ENCODE results near the gene NMUR2. TPM values are rescaled to one million over a fixed set of nuclear protein-coding genes. Genes with fewer than 3 reads are reported as not detected.

Gene NMUR2
- total and polyA plus RNA-seq, 4 donors, result not detected

DNA sequence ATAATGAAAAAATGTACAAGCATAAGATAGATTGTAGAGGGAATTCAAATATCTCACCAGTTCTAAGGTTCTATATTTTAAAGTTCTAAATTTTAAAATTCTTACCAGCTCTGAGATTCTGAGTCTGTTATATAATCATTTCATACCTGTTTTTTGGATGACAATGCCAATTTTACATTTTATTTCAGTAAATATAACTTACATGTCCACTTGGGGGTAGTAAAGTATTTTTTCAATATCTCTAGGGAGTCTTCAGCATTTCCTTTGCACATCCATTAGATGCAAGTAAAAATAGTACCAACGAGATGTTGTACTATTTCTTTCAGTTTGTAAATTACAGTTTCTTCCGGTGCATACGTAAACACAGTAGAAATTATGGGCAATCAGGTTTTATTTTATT is 25.7 kb downstream of the NMUR2 start:
- H3K27me3 ChIP-seq (ENCODE audit: control insufficient read depth in 1 of 2, insufficient read depth in 2 of 2, low read length in 1 of 2), result no peaks in the 10 kb centered on the region
- no peaks in the 10 kb centered on the region for H3K4me1 ChIP-seq (ENCODE audit: control insufficient read depth in 1 of 2, insufficient read depth in 2 of 2, low read length in 2 of 2)
- no peaks in the 10 kb centered on the region for H3K36me3 ChIP-seq (ENCODE audit: control insufficient read depth in 1 of 2, insufficient read depth in 2 of 2, low read length in 1 of 2)
- DNase-seq (no peak), ATAC-seq (ENCODE audit: low FRiP score) (no peak)
- no peak overlapping the region for H3K4me3 ChIP-seq (ENCODE audit: low read length in 2 of 2)
- intact Hi-C loops (cut with DNase I), result no loop called here
- no peak overlapping the region for H3K27ac ChIP-seq (ENCODE audit: low read depth in 1 of 2, low read length in 2 of 2)
- 23 to 37% methylated on average over 3 of the region's 3 CpGs for WGBS, 2 donors
- H3K9me3 ChIP-seq (ENCODE audit: control insufficient read depth, low read length), result no peaks in the 10 kb centered on the region

DNA sequence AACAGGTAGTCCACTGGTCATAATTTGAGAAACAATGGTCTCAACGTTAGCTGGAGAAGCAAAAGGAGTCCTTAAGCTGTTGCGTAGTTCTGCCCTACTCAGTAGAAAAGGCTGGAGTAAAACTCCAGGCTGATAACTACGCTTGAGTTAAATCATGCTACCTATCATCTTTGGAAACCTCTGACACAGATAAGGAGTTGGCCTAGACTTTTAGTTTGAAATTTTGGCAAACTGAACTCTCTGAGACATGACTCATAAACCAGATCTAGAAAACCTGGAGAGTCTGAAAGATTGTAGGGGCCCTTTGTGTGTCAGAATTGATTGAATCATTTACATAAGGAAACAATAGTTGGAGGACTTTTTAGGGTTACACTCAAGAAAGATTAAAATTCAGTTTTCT is 26.3 kb downstream of the NMUR2 start:
- 11 to 12% methylated on average over 3 of the region's 3 CpGs for WGBS, 2 donors
- no peak for ATAC-seq (ENCODE audit: low FRiP score)
- no peaks in the 10 kb centered on the region for H3K27me3 ChIP-seq (ENCODE audit: control insufficient read depth in 1 of 2, insufficient read depth in 2 of 2, low read length in 1 of 2)
- H3K9me3 ChIP-seq (ENCODE audit: control insufficient read depth, low read length), result no peaks in the 10 kb centered on the region
- H3K4me1 ChIP-seq (ENCODE audit: control insufficient read depth in 1 of 2, insufficient read depth in 2 of 2, low read length in 2 of 2), result no peaks in the 10 kb centered on the region
- H3K27ac ChIP-seq (ENCODE audit: low read depth in 1 of 2, low read length in 2 of 2), result no peak overlapping the region
- DNase-seq, result no peak
- no peaks in the 10 kb centered on the region for H3K36me3 ChIP-seq (ENCODE audit: control insufficient read depth in 1 of 2, insufficient read depth in 2 of 2, low read length in 1 of 2)
- H3K4me3 ChIP-seq (ENCODE audit: low read length in 2 of 2), result no peak overlapping the region
- intact Hi-C loops (cut with DNase I), result no loop called here

DNA sequence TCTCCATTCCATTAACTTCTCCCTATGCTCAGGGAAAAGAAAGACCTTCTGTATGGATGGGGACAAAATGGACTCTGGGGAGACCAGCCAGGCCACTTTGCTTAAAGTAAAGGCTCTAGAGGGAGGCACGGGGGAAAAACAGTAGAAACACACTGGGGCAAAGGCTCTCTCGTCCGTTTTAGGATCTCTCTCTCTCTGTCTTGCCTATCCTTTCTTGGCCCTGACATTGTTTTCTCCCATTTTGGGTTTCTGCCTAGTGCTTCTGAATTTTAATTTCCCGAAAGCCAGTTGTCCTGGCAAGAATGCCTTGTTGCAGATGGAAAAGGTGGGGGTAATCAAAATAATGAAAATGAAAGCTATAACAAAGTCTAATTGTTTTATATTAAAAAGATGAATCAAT is 28.2 kb downstream of the NMUR2 start:
- Histone ChIP-seq H3K4me1 (ENCODE audit: control insufficient read depth in 1 of 2, insufficient read depth in 2 of 2, low read length in 2 of 2) (no peaks in the 10 kb centered on the region), H3K27me3 (ENCODE audit: control insufficient read depth in 1 of 2, insufficient read depth in 2 of 2, low read length in 1 of 2) (no peaks in the 10 kb centered on the region), H3K4me3 (ENCODE audit: low read length in 2 of 2) (no peak overlapping the region), H3K9me3 (ENCODE audit: control insufficient read depth, low read length) (no peaks in the 10 kb centered on the region), H3K36me3 (ENCODE audit: control insufficient read depth in 1 of 2, insufficient read depth in 2 of 2, low read length in 1 of 2) (no peaks in the 10 kb centered on the region), H3K27ac (ENCODE audit: low read depth in 1 of 2, low read length in 2 of 2) (no peak overlapping the region)
- no peak for ATAC-seq (ENCODE audit: low FRiP score)
- intact Hi-C loops (cut with DNase I), result no loop called here
- 24 to 32% methylated on average over 4 of the region's 4 CpGs for WGBS, 2 donors
- no peak for DNase-seq

DNA sequence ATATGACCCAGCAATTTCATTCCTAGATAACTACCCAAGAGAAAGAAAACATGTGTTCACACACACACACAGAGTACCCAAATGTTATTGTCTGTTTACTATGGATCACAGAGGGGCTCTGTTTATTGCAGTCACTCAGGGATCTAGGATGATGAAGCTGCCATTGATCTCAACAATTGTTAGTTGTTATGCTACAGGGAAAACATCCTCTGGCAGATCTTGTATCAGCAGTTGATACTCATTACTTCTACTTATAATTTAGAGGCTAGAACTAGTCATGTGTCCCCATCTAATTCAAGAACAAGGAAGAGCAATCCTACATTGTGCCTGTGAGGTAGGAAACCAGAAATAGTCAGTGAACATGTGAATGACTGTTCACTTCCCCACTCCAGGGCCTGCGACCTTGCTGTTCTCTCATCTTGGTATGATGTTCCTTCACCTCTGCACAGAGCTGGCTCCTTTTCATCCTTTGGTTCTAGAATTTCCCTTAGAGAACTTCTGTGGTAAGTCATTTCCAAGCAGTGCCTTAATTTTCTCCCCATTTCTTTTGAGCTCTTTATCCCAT is 30.3 kb downstream of the NMUR2 start:
- intact Hi-C loops (cut with DNase I), result no loop called here
- no peak overlapping the region for H3K4me3 ChIP-seq (ENCODE audit: low read length in 2 of 2)
- ATAC-seq (ENCODE audit: low FRiP score), result no peak

DNA sequence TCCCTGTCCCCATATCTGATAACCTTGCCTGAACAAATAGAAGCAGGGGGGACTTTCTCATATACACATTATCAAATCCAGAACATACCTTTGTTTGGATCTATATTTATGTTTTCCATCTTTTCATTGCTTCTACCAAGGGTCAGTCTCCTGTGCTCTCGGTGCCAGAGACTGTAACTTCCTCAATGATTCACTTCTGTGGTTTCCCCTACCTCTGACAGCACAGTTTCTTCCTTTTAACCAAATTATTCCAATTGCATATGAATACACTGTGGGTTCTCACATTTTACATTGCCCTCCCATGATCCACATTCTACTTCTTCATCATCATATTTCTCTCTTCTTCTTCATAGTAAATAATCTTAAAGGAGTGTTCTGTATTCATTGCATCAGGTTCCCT is 32.2 kb downstream of the NMUR2 start:
- no peaks in the 10 kb centered on the region for H3K9me3 ChIP-seq (ENCODE audit: control insufficient read depth, low read length)
- intact Hi-C loops (cut with DNase I), result no loop called here
- DNase-seq (no peak), ATAC-seq (ENCODE audit: low FRiP score) (no peak)
- H3K27ac ChIP-seq (ENCODE audit: low read depth in 1 of 2, low read length in 2 of 2), result no peak overlapping the region
- H3K4me1 ChIP-seq (ENCODE audit: control insufficient read depth in 1 of 2, insufficient read depth in 2 of 2, low read length in 2 of 2), result no peaks in the 10 kb centered on the region
- no peaks in the 10 kb centered on the region for H3K27me3 ChIP-seq (ENCODE audit: control insufficient read depth in 1 of 2, insufficient read depth in 2 of 2, low read length in 1 of 2)
- no peaks in the 10 kb centered on the region for H3K36me3 ChIP-seq (ENCODE audit: control insufficient read depth in 1 of 2, insufficient read depth in 2 of 2, low read length in 1 of 2)
- H3K4me3 ChIP-seq (ENCODE audit: low read length in 2 of 2), result no peak overlapping the region
- whole genome bisulfite sequencing, 2 donors, result 67 to 77% methylated on average over 1 of the region's 1 CpG

More for the DNA sequence above, 30.3 kb downstream of the NMUR2 start:
- 85 to 88% methylated on average over 1 of the region's 1 CpG for WGBS, 2 donors
- Histone ChIP-seq H3K9me3 (ENCODE audit: control insufficient read depth, low read length) (no peaks in the 10 kb centered on the region), H3K27me3 (ENCODE audit: control insufficient read depth in 1 of 2, insufficient read depth in 2 of 2, low read length in 1 of 2) (no peaks in the 10 kb centered on the region), H3K36me3 (ENCODE audit: control insufficient read depth in 1 of 2, insufficient read depth in 2 of 2, low read length in 1 of 2) (no peaks in the 10 kb centered on the region), H3K27ac (ENCODE audit: low read depth in 1 of 2, low read length in 2 of 2) (no peak overlapping the region), H3K4me1 (ENCODE audit: control insufficient read depth in 1 of 2, insufficient read depth in 2 of 2, low read length in 2 of 2) (no peaks in the 10 kb centered on the region)
- no peak for DNase-seq

DNA sequence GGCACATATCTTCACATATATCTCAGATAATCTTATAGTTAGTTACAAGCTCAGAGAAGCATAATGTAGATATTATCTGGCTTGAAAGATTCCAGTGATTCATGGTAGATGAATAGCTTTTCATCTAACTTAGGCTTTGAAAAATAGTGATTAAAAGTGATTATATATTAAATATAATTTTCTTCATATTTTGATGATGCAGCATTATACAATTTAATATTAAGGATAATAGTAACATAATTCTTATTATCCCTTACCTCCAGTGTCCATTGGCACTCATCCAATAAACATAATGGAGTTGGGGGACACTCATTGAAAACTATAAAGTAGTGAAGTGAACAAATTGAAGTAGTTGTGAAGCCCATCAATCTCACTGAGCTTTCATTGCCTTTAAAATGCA is 35.8 kb downstream of the NMUR2 start:
- no peaks in the 10 kb centered on the region for H3K9me3 ChIP-seq (ENCODE audit: control insufficient read depth, low read length)
- H3K4me1 ChIP-seq (ENCODE audit: control insufficient read depth in 1 of 2, insufficient read depth in 2 of 2, low read length in 2 of 2), result no peaks in the 10 kb centered on the region
- DNase-seq (no peak), ATAC-seq (ENCODE audit: low FRiP score) (no peak)
- H3K27me3 ChIP-seq (ENCODE audit: control insufficient read depth in 1 of 2, insufficient read depth in 2 of 2, low read length in 1 of 2), result no peaks in the 10 kb centered on the region
- H3K4me3 ChIP-seq (ENCODE audit: low read length in 2 of 2), result no peak overlapping the region
- H3K36me3 ChIP-seq (ENCODE audit: control insufficient read depth in 1 of 2, insufficient read depth in 2 of 2, low read length in 1 of 2), result no peaks in the 10 kb centered on the region
- intact Hi-C loops (cut with DNase I), result no loop called here
- H3K27ac ChIP-seq (ENCODE audit: low read depth in 1 of 2, low read length in 2 of 2), result no peak overlapping the region

DNA sequence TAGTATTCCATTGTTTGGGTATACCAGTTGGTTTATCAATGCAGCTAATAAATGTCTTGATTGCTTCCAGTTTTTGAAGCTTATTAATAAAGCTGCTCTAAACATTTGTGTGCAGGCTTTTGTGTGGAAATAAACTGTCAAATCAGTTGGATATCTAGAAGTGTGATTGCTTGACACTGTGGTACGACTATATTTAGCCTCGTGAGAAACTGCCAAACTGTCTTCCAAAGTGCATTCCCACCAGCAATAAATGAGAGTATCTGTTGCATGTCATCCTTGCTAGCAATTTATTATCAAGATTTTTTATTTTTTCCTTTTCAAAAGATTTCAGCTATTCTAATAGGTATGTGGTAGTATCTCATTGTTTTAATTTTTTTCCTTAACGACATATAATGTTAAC is 37.5 kb downstream of the NMUR2 start:
- H3K36me3 ChIP-seq (ENCODE audit: control insufficient read depth in 1 of 2, insufficient read depth in 2 of 2, low read length in 1 of 2), result no peaks in the 10 kb centered on the region
- no peak for ATAC-seq (ENCODE audit: low FRiP score)
- intact Hi-C loops (cut with DNase I), result no loop called here
- no peak for DNase-seq
- no peaks in the 10 kb centered on the region for H3K27me3 ChIP-seq (ENCODE audit: control insufficient read depth in 1 of 2, insufficient read depth in 2 of 2, low read length in 1 of 2)
- H3K4me3 ChIP-seq (ENCODE audit: low read length in 2 of 2), result no peak overlapping the region
- no peak overlapping the region for H3K27ac ChIP-seq (ENCODE audit: low read depth in 1 of 2, low read length in 2 of 2)
- no peaks in the 10 kb centered on the region for H3K4me1 ChIP-seq (ENCODE audit: control insufficient read depth in 1 of 2, insufficient read depth in 2 of 2, low read length in 2 of 2)
- no peaks in the 10 kb centered on the region for H3K9me3 ChIP-seq (ENCODE audit: control insufficient read depth, low read length)
- 50 to 54% methylated on average over 3 of the region's 3 CpGs for WGBS, 2 donors

DNA sequence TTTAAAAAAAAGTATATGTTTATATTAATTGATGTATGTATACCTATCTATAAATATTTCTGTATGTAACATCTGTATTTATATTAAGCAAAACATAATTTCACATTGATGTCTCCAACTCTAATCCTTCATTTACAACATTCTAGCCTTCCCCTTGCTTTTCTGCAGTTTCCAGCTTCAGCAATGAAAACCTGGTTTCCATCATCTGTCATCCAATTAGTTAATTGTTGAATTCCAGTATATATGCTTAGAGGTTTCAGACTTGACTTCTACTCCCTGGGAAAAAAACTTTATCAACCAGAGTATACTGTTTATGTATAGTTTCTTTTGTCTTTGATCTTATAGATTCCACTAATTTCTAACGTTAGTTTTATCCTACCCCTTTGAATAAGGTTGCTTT is 38.4 kb downstream of the NMUR2 start:
- Histone ChIP-seq H3K27me3 (ENCODE audit: control insufficient read depth in 1 of 2, insufficient read depth in 2 of 2, low read length in 1 of 2) (no peaks in the 10 kb centered on the region), H3K27ac (ENCODE audit: low read depth in 1 of 2, low read length in 2 of 2) (no peak overlapping the region), H3K9me3 (ENCODE audit: control insufficient read depth, low read length) (no peaks in the 10 kb centered on the region), H3K36me3 (ENCODE audit: control insufficient read depth in 1 of 2, insufficient read depth in 2 of 2, low read length in 1 of 2) (no peaks in the 10 kb centered on the region), H3K4me3 (ENCODE audit: low read length in 2 of 2) (no peak overlapping the region), H3K4me1 (ENCODE audit: control insufficient read depth in 1 of 2, insufficient read depth in 2 of 2, low read length in 2 of 2) (no peaks in the 10 kb centered on the region)
- intact Hi-C loops (cut with DNase I), result no loop called here
- WGBS, 2 donors, result 36 to 49% methylated on average over 1 of the region's 1 CpG
- ATAC-seq (ENCODE audit: low FRiP score) (no peak), DNase-seq (no peak)

DNA sequence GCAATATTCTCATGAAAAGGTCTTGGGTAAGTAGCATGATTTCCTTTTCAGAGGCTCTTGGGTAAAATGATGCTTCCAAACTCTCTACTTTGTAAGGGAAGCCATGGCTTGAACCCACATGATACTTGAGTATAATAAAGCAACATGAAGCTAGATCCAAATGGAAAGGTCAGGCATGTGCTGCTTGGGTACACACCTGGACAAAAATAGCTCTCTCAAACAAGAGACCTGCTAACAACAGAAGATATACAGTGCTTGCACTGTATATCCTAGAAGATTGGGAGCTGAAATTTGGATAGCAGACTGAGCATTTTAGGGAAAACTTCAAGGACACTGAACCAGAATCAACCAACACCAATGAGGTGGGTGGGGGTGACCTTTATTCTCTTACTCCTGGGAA is 40.2 kb downstream of the NMUR2 start:
- Histone ChIP-seq H3K4me1 (ENCODE audit: control insufficient read depth in 1 of 2, insufficient read depth in 2 of 2, low read length in 2 of 2) (no peaks in the 10 kb centered on the region), H3K36me3 (ENCODE audit: control insufficient read depth in 1 of 2, insufficient read depth in 2 of 2, low read length in 1 of 2) (no peaks in the 10 kb centered on the region), H3K4me3 (ENCODE audit: low read length in 2 of 2) (no peak overlapping the region), H3K27me3 (ENCODE audit: control insufficient read depth in 1 of 2, insufficient read depth in 2 of 2, low read length in 1 of 2) (no peaks in the 10 kb centered on the region), H3K9me3 (ENCODE audit: control insufficient read depth, low read length) (no peaks in the 10 kb centered on the region), H3K27ac (ENCODE audit: low read depth in 1 of 2, low read length in 2 of 2) (no peak overlapping the region)
- ATAC-seq (ENCODE audit: low FRiP score) (no peak), DNase-seq (no peak)
- intact Hi-C loops (cut with DNase I), result no loop called here
